T-helper 2 cell (primary cell): ENCODE data around the gene PCNA.
"Not testable (repeated sequence)": the region's sequence is repeated elsewhere in the genome, so short reads cannot be mapped to it uniquely, and the experiment has no call there.

Source experiments
- DNase-seq, 5 experiments: peaks; one replicate each; pipeline versions ENCODE4 v3.0.0 to v3.0.0-alpha.2; 2012 to 2022

The PCNA gene

DNA sequence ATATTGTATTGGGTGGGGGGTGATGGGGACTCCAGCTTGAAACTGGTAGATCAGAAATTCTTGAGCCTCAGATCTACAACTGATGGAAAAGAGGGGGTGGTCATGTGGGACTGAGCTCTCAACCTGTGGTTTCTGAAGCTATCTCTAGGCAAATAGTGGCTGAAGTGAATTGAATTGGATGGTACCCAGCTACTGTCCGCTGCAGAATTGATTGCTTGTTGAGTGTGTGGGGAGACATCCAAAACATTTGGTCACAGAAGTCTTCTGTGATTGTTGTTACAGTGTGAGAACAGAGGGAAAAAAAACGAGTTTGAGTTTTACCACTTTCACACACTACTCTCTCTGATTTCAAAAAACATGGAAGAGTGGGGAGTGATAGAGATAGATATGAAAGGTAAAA is 21.9 kb upstream of the PCNA start:
- DNase-seq, result no peak

DNA sequence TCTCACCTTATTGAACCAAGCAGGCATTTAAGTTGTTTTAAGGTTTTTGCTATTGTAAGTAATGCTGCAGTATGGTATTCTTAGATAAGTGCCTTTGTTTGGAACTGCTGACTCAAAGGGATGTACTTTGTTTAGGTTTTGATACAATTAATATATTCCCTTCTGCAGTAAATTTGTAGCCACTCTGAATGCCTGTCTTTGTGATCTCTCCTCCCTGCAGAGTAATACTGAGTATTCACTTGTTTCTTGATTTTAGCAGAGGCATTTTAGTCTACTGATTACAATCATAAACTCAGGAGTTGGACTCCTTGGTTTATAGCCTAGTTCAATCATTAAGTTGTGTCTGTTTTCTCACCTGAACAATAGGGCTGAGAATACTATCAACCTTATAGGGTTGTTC is 20.4 kb upstream of the PCNA start:
- DNase-seq, result no peak

DNA sequence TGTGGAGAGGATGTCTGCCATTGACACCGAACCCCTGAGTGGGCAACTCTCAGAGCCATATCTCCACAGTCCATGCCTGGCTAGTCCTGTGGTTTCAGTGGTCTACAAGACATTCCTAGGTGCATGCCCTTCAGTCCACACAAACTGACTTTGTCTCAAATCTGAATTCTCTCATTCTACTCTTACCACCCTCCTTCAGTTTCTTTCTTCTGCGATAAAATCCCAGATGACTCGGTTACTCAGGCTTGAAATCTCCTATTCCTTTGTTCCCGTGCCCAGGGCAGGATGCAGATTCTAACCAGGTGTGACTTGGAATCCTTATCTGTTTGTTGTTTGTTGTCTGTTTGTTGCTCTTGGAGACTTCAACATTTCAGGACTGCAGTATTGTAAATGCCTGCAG is 16.3 kb upstream of the PCNA start:
- DNase-seq, result no peak

DNA sequence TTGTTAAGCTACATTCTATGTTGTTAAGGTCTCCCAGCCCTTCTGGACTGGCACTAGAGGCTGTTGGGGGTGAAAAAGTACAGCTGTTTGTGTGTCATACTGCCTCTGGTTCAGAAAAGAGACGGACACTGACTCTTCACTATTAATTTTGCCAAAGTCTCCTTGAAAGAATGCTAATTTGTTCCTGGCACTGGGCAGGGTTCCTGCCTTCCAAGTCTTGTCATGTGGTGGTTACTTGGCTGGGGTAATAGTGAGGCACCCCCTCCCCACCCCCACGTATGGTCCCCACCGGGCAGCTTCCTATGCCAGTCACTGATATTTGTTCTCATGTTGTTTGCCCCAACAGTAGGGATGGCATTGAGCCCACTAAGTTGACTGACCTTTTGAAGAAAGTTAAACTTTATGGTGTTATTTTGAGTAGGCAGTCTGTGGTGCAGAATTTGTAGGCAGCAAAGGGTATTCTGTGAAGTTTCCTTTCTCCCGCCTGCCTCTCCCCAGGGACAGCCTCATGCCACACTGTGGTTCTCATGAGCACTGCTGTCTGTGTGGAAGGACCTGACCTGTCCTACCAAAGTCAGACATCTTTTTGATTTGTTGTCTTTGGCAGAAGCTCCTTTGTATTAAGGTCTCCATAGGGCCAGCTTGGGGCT is 15.7 kb upstream of the PCNA start:
- no peak for DNase-seq

DNA sequence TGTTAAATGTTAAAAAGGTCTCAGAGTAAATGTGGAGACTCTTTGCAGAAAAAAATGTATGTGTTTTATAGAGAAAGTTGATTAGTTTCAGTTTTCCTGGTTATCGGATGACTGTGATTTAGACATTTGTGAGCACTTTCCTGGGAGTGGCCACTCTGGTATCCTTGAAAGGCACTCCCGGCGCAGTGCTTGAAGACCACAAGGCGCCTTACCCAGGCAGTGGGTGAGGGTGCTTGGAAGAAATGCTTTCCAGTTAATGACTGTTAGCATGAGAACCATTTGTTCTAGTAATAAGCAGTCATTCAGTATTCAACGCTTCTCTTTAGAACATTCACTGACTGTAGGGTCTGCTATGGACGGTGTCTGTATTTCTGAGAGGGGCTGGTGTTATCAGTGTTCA is 14.2 kb upstream of the PCNA start:
- no peak for DNase-seq

DNA sequence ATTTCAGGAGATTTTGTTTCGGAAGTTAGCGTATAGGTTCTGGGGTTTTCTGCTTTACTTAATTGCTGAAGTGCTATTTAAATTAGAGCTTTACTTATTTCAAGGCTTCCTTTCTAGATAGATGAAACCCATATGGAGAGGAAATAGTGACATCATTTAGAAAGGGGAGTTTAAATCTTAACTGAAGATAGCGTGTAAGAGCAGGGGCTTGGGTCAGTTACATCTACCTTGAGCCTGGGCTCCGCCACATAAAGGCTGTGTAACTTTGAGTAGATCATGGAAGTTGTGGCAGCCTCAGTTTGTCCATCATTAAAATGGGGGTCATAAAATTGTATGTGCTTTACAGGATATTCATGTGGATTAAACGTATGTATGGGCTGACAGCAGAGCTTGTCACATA is 11.7 kb upstream of the PCNA start:
- DNase-seq, result no peak

DNA sequence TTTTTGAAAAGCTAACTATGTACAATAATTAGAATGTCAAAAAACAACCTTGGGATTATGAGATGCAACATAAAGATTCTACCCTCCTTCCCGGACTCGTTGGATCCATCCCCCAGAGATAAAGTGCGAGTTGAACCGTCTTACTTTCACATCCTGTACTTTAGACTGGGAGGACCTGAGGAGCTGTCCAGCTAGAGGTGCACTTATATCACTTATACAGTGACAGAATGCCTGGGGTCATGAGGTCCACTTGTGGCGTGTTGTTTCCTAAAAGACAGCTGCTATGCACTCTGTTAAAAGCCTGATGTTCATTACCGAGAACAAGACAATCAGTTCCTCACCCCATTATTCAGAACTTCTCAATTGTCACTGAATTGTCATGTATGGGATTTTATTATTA is 9.1 kb upstream of the PCNA start:
- no peak for DNase-seq

DNA sequence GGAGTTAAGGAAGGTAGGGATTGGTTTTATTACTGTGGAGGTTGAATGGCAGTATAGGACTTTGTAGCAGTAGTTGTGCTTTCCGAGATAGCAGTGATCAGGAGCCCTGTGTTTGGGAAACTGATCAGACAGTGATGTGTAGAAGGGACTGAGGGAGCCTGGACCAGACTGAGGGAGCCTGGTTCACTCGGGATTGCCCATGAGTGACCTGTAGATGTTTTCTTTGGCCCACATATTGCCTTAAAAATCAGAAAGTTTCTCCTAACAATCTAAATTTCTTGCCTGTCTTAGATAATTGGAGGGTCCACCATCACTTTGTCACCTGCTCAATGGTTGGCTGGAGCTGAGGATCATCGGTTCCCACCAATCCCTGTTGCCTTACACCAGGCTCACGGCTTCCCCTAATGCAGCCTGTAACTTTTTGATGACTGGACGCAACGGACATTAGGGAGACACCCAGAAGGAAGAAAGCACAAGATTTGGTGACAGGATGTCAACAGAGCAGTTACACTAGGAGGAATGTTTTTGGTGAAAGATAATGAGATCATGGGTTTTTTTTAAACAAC is 8.2 kb upstream of the PCNA start:
- no peak for DNase-seq

DNA sequence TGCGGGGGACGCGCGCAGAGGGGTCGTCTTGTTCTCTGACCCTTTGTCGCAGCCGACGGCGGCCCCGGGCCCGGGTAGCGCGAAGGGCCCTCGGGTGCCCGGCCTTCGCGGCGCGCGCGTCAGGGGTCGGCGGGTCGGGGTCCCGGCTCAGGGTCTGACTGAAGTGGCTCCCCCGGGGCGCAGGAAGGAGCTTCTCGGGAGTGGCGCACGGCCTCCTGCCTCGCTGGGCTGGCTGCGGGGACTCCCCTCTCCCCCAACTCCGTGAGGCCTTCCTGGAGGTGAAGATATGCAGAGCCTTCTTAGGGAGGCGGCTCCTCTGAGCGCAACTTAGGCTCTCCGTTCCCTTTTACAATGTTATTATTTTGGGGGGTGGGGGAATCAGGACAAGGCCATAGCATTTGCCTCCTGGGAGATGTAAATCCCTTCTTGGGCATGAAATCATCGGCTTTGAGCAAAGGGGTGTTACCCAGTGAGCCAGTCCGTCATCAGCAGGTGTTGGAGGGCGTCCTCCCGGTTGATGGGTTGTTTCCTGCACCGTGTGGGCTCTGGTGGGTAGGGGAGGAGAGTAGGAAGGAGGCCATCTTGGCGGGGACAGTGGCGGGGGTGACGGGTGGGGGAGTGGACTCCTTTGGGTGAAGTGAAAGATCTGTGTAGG is 7.6 kb upstream of the PCNA start:
- peak; percentile 44 to 90 (median 73) for DNase-seq

DNA sequence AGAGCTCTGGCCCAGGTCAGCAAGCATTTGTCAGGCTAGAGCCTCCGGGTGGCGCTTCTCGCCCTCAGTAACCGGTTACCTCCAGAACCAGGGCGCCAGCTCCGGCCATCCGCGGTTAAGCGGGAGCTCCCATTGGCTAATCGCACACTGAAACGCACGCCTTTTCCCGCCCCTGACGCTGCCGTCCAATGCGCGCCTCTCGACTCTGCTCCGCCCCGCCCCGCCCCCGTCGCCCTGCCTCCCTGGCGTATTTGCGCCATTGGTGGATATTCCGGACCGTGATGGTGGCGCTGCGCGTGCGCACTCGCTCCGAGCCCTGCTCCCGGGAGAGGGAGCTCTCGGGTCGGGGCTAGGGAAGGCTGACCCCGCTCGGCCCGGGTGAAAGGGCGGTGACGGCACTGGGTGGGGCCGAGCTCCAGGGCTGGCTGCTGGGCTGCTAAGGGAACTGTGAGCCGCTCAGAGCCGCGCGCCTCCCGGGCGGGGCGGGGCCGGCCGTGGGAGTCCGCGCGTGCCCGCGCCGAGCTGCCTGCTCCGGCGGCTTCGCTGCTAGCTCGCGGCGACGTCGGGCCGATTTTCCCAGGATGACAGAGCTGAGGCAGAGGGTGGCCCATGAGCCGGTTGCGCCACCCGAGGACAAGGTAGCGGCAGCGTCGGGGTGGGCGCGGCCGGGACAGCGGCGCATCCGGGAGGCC is 6.9 kb upstream of the PCNA start, which contains the start of gene CDS2:
Gene CDS2 (plus strand): TSS at position 497 of the 692 bp plus-strand sequence. CDS start 85 bp downstream, at position 582.
- peak; percentile 99 to 100 (median 100) for DNase-seq

DNA sequence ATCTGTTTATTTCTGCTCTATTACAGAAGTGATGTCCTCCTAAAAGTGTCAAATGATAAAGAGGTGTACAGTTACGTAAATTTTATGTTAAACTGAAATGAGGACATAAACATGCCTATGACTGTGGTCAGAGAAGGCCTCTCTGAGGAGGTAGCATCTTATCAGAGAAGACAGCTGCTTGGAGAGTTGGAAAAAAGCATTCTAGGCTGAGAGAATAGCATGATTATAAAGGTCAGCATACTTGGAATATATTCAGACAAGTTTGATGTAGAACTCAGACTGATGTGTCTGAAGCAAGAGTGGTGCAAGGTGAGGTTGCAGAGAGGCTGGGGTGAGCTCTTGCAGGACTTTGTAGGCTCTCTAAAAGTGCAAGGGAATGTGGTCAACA is 3.1 kb upstream of the PCNA start:
- DNase-seq, result no peak

DNA sequence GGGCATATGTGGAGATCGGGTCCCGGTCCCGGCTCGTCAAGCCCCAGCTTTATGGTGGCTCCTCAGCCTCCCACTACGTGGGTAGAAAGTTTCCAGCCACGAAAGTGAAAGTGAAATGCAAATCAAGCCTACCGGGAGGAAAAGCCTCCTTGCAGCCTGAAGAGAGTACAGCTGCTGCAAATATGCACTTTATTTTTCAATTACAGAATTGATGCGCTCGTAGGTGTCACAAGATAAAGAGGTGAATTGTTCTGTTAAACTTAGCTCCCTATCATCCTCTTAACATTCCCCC is 373 bp upstream of the PCNA start:
- DNase-seq, result no peak

DNA sequence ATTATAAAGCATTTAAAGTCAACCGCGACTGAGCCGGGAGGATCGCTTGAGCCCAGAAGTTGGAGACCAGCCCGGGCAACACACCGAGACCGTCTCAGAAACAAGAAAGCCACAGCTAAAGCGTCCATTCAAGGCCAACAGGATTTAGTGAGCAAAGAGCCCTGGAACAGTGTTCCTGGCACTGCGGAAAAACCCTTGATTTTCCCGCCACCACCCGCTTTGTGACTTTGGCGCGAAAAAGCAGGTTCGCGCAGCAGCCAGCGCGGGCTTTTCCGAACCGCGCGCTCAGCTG is 669 bp downstream of the PCNA start:
- DNase-seq, result no peak

DNA sequence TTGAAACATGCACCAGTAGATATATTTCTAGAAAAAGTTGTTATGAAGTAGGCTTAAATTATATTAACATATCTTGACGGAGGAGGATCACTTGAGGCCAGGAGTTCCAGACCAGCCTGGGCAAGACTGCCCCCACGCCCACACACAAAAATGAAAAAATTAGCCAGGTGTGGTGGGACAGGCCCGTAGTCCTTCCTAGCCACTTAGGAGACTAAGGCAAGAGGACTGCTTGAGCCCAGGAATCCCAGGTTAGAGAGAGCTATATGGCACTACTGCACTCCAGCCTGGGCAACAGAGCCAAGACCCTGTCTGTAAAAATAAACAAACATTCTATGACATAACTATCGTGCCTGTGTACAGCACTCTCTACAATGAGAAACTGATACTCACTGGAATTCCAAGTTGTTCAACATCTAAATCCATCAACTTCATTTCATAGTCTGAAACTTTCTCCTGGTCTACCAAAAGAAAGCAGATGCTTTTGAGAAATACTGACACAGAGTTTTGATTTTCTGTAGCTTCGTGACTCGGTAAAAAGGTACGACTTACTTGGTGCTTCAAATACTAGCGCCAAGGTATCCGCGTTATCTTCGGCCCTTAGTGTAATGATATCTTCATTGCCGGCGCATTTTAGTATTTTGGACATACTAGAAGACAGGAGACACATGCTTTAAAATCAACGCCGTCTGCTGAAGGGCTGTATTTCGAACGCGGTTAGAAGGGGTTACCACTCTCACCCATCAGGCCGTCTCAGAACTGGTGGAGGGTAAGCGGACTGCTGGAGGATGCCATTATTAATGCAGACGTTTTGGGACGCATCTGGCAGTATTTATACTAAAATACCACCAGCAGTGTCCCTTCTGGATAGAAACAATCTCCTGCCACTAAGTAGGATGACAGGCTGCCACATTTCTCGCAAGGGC is 1.3 kb downstream of the PCNA start:
- DNase-seq, result peak in 1 of 5 experiments; percentile 28

DNA sequence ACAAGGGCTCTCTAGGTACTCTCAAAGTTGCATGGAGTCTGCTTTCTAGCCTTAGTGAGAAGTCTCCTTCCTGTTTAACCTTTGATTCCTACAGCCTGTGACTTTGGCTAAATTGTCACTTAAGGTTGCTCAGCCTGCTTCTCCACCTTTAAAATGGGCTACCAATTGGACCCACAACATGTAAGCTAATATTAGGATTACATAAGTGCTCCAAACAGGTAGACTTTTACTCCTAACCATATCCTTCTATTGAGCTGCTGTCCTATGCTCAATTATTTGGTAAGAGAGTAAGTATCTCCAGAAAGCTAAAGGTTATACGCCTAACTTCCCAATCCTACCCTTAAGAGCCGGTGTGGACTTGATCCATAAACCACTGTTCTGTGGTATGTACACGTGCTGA is 2.9 kb downstream of the PCNA start:
- DNase-seq, result no peak

DNA sequence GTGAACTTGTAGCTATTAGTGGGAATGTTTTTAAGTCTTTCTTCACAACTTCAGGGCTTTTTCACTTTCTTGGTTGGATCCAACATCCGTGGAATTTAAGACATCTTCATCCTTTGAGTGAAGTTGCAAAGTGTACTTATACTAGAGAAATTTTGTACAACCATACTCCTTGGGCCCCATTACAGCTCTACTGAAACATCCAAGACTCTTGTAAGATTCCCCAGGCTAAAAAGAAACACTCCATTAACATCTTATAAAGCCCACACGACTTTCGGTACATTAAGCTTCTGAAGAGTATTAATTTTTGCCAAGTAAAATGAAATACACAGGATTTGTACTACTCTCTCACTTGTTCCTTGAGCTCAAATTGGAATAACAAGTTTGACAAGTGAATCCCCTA is 5.4 kb downstream of the PCNA start:
- DNase-seq, result no peak

DNA sequence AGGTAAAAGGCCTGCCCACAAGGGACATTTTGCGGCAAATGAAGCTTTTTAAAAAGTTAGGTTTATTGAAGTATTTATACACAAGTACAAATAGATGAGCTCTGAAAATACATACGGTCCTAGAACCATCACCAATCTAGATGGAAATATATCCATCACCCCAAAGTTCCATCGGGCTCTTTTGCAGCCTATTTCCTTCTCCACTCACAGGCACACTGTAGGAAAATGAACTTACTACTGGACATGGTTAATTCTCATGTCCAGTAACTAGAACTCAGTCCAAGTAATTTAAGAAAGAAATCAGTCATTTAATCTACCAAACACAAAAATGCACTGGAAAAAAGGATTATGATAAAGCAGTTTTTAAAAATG is 6.2 kb downstream of the PCNA start:
- DNase-seq, result no peak

DNA sequence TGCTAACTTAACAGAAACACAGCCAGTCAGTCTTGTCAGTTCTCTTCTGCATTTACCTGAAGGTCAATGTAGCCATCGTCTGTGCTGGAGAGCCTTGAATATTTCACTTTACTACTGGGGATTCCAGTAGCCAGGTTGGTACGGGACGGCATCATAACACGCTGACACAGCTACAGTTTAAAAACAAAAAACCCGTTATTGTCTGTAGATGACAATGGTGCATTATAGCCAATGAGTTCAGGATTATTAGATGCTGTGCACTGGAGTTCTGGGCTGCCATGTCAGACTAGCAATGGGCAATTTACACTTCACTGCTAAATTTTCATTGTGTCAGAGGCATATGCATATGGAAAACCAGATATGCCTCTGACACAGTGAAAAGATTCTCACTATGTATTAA is 10.5 kb downstream of the PCNA start:
- no peak for DNase-seq

DNA sequence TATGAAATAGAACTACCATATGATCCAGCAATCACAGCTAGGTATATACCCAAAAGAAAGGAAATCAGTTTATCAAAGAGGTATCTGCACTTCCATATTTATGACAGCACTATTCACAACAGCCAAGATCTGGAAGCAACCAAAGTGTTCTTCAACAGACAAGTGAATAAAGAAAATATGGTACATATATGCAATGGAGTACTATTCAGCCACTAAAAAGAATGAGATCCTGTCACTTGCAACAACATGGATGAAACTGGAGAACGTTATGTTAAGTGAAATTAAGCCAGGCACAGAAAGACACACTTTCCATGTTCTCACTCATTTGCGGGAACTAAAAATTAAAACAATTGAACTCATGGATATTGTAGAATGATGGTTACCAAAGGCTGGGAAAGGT is 15.3 kb downstream of the PCNA start:
- DNase-seq, result no peak

DNA sequence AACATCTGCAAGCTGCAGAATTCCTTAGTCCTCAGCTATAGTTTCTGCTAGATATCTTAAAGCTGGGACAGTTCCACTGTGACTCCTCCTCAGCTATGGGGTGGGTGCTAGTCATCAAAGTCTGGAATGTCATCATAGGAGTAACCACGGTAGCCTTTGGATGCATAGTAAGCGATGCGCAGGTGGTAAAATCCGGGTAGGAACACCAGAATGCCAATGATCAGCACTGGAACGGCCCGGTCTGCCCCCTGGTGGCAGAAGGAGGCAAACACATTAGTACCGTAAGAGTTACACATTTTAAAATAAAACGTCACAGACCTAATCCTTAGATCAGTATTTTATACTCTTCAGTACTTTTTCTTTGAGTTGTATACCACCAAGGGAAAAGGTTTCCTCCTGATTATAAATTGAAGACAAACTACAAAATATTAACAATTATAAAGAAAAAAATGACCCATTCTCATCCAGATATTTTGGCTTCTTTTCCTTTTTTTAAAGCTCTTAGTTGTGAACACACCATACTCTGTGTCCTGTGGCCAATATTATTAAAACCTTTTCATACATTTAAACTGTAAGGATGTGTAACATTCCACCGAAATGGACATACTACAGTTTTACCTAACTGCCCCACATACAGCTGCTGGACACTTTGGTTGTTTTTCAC is 18.9 kb downstream of the PCNA start:
- DNase-seq, result peak; percentile 47 to 67 (median 56)

DNA sequence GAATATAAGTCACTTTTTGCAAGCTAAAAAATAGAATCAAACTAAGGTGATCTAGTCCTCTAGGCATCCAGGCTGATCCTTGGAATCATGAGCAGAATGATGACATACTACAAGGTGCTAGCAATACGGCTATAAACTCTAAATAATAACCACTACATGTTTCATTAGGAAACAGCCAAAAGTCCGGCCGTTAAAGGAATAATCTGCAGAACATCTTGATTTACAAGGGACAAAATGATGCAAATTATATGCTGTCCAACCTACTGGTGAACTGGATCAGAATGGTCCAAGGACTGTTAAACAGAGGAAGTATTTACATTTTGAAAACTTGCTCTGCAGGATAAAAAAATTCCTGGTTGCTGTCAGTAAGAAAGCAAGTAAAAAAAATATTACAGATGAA is 19.8 kb downstream of the PCNA start:
- not testable (repeated sequence) for DNase-seq

DNA sequence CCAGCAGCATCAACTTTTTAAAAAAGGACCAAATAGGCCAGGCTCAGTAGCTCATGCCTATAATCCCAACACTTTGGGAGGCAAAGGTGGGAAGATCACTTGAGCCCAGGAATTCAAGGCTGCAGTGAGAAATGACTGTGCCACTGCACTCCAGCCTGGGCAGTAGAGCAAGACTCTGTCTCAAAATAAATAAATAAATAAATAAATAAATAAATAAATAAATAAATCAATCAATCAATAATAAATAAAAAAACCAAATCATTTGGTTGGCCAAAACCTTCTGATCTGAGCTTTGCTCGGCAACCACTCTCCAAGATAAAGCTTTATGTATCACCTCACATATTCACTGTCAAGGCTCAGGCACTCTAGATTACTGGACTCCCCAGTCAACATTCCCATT is 20.7 kb downstream of the PCNA start:
- not testable (repeated sequence) for DNase-seq

DNA sequence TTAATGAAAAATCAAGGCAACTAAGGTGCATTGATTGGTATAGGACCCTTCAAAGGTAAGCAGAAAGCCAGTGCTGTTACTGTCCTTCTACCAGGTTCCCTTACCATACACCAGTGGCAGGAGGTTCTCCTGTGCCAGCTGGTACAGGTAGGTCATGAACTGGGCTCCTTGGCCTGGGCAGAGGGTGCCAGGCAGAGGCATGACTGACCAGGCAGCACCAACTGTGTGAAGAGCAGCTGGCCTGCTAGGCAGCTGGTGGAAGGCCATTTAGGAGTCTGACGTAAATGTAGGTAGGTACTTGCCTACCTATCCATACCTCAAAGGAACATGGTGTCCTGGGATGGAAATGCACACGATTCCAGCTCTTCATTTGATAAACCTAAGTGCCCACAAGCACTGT is 23.3 kb downstream of the PCNA start:
- no peak for DNase-seq
